GM23338 (cell line): Measurements from ENCODE around the gene WWOX. TPM values are rescaled to one million over a fixed set of nuclear protein-coding genes. Genes with fewer than 3 reads are reported as not detected.

ENCODE experiments used
- ATAC-seq: fragments of 200-7000 bp; cut with Tn5 transposase; 3 replicates; pipeline ENCODE4 v1.9.1; 2020
- DNase-seq: peaks from one replicate; pipeline ENCODE4 v3.0.0-alpha.2; 2015; ENCODE audit warnings: low spot score
- H2AFZ ChIP-seq: fragments of 200-600 bp; sonication (generic); 2 replicates; pipeline ENCODE4 v1.8.0; 2016; ENCODE audit warnings: antibody characterized with exemption, mild to moderate bottlenecking, moderate library complexity
- H3F3A ChIP-seq: fragments of 200-600 bp; sonication (generic); replicated peaks from 2 replicates; pipeline ENCODE4 v1.8.0; 2017; ENCODE audit warnings: antibody characterized with exemption, mixed run types, low read depth
- H3K27ac ChIP-seq: fragments of 200-600 bp; sonication (generic); 2 replicates; pipeline ENCODE4 v1.6.1; 2016; ENCODE audit warnings: low read depth
- H3K27me3 ChIP-seq: fragments of 200-600 bp; sonication (generic); 2 replicates; pipeline ENCODE4 v1.8.0; 2016; ENCODE audit warnings: mild to moderate bottlenecking, mixed run types, moderate library complexity; ENCODE audit not compliant: insufficient read depth
- H3K36me3 ChIP-seq: fragments of 200-600 bp; sonication (generic); 2 replicates; pipeline ENCODE4 v1.8.0; 2016; ENCODE audit warnings: mild to moderate bottlenecking; ENCODE audit not compliant: insufficient read depth
- H3K4me1 ChIP-seq: fragments of 200-600 bp; sonication (generic); 2 replicates; pipeline ENCODE4 v1.8.0; 2016; ENCODE audit warnings: mild to moderate bottlenecking, moderate library complexity; ENCODE audit not compliant: insufficient read depth
- H3K4me2 ChIP-seq: fragments of 200-600 bp; sonication (generic); 2 replicates; pipeline ENCODE4 v1.7.1; 2017; ENCODE audit warnings: mixed run types
- H3K4me3 ChIP-seq: fragments of 200-600 bp; sonication (generic); 2 replicates; pipeline ENCODE4 v1.6.1; 2016; ENCODE audit warnings: mixed run types
- H3K79me2 ChIP-seq: fragments of 200-600 bp; sonication (generic); replicated peaks from 2 replicates; pipeline ENCODE4 v1.8.0; 2017; ENCODE audit warnings: mild to moderate bottlenecking; ENCODE audit not compliant: insufficient read depth
- H3K9me2 ChIP-seq: fragments of 200-600 bp; sonication (generic); 2 replicates; pipeline ENCODE4 v1.8.0; 2017; ENCODE audit not compliant: insufficient read depth
- H4K20me1 ChIP-seq: fragments of 200-600 bp; sonication (generic); replicated peaks from 2 replicates; pipeline ENCODE4 v1.8.0; 2017; ENCODE audit warnings: mild to moderate bottlenecking; ENCODE audit not compliant: insufficient read depth
- H3K27ac Mint-ChIP-seq: 2 replicates; pipeline ENCODE4 v1.8.0; 2020; ENCODE audit warnings: inconsistent platforms, mild to moderate bottlenecking, moderate library complexity, mixed read lengths
- H3K27me3 Mint-ChIP-seq: 3 replicates; pipeline ENCODE4 v1.8.0; 2022; ENCODE audit warnings: low read depth, mild to moderate bottlenecking, moderate library complexity, mixed read lengths, inconsistent platforms; ENCODE audit not compliant: insufficient read depth, poor library complexity
- H3K36me3 Mint-ChIP-seq: 3 replicates; pipeline ENCODE4 v1.8.0; 2021; ENCODE audit warnings: low read depth, mild to moderate bottlenecking, inconsistent platforms, moderate library complexity, mixed read lengths
- H3K4me1 Mint-ChIP-seq: 3 replicates; pipeline ENCODE4 v1.8.0; 2020; ENCODE audit warnings: mild to moderate bottlenecking, inconsistent platforms, mixed read lengths
- H3K4me3 Mint-ChIP-seq: 3 replicates; pipeline ENCODE4 v1.8.0; 2021; ENCODE audit warnings: moderate library complexity, mild to moderate bottlenecking, inconsistent platforms, mixed read lengths
- H3K9me3 Mint-ChIP-seq: 3 replicates; pipeline ENCODE4 v1.8.0; 2020; ENCODE audit warnings: moderate library complexity, mild to moderate bottlenecking, inconsistent platforms, mixed read lengths
- CREB1 ChIP-seq: fragments of 250-450 bp; sonication (Bioruptor Pico); IDR thresholded peaks from 2 replicates; pipeline ENCODE4 v1.5.0; 2020; ENCODE audit warnings: low read depth, mild to moderate bottlenecking, moderate library complexity
- EZH2 ChIP-seq: fragments of 200-600 bp; sonication (generic); IDR thresholded peaks from one replicate; pipeline ENCODE4 v1.8.0; 2017; ENCODE audit warnings: antibody characterized with exemption, mild to moderate bottlenecking, low read depth; ENCODE audit not compliant: unreplicated experiment
- EZH2phosphoT487 ChIP-seq: fragments of 200-600 bp; sonication (generic); IDR thresholded peaks from one replicate; pipeline ENCODE4 v1.8.1; 2018; ENCODE audit warnings: antibody characterized with exemption; ENCODE audit not compliant: unreplicated experiment
- JUNB ChIP-seq: IDR thresholded peaks from one replicate; pipeline ENCODE4 v1.6.1; 2016; ENCODE audit warnings: antibody characterized with exemption; ENCODE audit not compliant: unreplicated experiment
- NANOG ChIP-seq: IDR thresholded peaks from 2 replicates; pipeline ENCODE4 v1.6.1; 2016; ENCODE audit warnings: antibody characterized with exemption, borderline replicate concordance
- POLR2AphosphoS5 ChIP-seq: IDR thresholded peaks from 2 replicates; pipeline ENCODE4 v1.6.1; 2016; ENCODE audit warnings: antibody characterized with exemption, low read depth
- STAT1 ChIP-seq: IDR thresholded peaks from one replicate; pipeline ENCODE4 v1.6.1; 2016; ENCODE audit warnings: antibody characterized with exemption; ENCODE audit not compliant: unreplicated experiment
- ZNF114 ChIP-seq: fragments of 250-450 bp; sonication (Bioruptor Pico); IDR thresholded peaks from 2 replicates; pipeline ENCODE4 v1.5.0; 2020; ENCODE audit warnings: mild to moderate bottlenecking, moderate library complexity
- ZNF331 ChIP-seq: fragments of 250-450 bp; sonication (Bioruptor Pico); IDR thresholded peaks from 2 replicates; pipeline ENCODE4 v1.5.0; 2020; ENCODE audit warnings: low read depth, mild to moderate bottlenecking, moderate library complexity
- polyA plus RNA-seq: library from polyadenylated mRNA; unstranded; fragments of >200 nt; fragmentation: Nextera tagmentation; extraction: Ambion mirVana; gene quantifications from 2 replicates; pipeline ENCODE4 v1.2.1, GENCODE V29; 2016
- total RNA-seq: library from RNA; depleted of rRNA; stranded (reverse); fragments of >200 nt; shearing (Covaris generic); gene quantifications from 2 replicates; pipeline ENCODE4 v1.2.3, GENCODE V29; 2014
- TF ChIP-seq, protein P1 (sequence below): IDR thresholded peaks from one replicate; pipeline ENCODE4 v1.6.1; 2018; ENCODE audit warnings: antibody characterized with exemption; ENCODE audit not compliant: unreplicated experiment
- TF ChIP-seq, protein P2 (sequence below), 2 experiments: fragments of 200-600 bp in 1 of 2; sonication (generic) in 1 of 2; conservative IDR thresholded peaks; 2 replicates each; pipeline versions ENCODE4 v1.5.1 to v1.6.1; 2016 to 2017; ENCODE audit warnings: antibody characterized with exemption in 2 of 2, low read depth in 2 of 2, mild to moderate bottlenecking in 2 of 2, moderate library complexity in 1 of 2

WWOX gene
- total and polyA plus RNA-seq, 2 experiments from 2014 or later = 10.0 to 19.3 TPM

DNA sequence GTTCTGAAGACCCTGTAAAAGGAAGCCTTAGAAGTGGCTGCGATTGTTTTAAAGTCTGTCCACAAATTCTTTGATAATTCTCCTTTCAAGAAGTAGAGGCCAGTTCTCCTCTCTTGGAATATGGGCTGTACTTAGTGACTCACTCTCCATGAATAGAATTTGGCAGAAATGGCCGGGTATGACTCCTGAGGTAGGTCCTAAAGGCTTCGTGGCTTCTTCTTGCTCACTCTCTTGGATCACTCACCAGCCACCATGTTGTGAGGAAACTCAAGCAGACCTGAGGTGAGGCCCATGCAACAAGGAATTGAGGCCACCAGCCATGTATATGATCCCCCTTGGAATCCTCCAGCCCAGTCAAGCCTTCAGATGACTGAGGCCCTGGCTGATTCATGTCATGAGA is 75.8 kb downstream of the WWOX start (continued):
- TF ChIP-seq, protein P1, sequence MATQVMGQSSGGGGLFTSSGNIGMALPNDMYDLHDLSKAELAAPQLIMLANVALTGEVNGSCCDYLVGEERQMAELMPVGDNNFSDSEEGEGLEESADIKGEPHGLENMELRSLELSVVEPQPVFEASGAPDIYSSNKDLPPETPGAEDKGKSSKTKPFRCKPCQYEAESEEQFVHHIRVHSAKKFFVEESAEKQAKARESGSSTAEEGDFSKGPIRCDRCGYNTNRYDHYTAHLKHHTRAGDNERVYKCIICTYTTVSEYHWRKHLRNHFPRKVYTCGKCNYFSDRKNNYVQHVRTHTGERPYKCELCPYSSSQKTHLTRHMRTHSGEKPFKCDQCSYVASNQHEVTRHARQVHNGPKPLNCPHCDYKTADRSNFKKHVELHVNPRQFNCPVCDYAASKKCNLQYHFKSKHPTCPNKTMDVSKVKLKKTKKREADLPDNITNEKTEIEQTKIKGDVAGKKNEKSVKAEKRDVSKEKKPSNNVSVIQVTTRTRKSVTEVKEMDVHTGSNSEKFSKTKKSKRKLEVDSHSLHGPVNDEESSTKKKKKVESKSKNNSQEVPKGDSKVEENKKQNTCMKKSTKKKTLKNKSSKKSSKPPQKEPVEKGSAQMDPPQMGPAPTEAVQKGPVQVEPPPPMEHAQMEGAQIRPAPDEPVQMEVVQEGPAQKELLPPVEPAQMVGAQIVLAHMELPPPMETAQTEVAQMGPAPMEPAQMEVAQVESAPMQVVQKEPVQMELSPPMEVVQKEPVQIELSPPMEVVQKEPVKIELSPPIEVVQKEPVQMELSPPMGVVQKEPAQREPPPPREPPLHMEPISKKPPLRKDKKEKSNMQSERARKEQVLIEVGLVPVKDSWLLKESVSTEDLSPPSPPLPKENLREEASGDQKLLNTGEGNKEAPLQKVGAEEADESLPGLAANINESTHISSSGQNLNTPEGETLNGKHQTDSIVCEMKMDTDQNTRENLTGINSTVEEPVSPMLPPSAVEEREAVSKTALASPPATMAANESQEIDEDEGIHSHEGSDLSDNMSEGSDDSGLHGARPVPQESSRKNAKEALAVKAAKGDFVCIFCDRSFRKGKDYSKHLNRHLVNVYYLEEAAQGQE = no peak
- TF ChIP-seq NANOG (no peak), EZH2phosphoT487 (no peak), JUNB (no peak), ZNF114 (CRISPR knock-in tag) (no peak), STAT1 (no peak), EZH2 (no peak), CREB1 (no peak), ZNF331 (CRISPR knock-in tag) (no peak), POLR2AphosphoS5 (no peak)
- TF ChIP-seq, protein P2, sequence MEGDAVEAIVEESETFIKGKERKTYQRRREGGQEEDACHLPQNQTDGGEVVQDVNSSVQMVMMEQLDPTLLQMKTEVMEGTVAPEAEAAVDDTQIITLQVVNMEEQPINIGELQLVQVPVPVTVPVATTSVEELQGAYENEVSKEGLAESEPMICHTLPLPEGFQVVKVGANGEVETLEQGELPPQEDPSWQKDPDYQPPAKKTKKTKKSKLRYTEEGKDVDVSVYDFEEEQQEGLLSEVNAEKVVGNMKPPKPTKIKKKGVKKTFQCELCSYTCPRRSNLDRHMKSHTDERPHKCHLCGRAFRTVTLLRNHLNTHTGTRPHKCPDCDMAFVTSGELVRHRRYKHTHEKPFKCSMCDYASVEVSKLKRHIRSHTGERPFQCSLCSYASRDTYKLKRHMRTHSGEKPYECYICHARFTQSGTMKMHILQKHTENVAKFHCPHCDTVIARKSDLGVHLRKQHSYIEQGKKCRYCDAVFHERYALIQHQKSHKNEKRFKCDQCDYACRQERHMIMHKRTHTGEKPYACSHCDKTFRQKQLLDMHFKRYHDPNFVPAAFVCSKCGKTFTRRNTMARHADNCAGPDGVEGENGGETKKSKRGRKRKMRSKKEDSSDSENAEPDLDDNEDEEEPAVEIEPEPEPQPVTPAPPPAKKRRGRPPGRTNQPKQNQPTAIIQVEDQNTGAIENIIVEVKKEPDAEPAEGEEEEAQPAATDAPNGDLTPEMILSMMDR (conservative IDR thresholded peaks at IDR 0.05; ENCODE audit: low read depth in 2 of 2) = no peak

DNA sequence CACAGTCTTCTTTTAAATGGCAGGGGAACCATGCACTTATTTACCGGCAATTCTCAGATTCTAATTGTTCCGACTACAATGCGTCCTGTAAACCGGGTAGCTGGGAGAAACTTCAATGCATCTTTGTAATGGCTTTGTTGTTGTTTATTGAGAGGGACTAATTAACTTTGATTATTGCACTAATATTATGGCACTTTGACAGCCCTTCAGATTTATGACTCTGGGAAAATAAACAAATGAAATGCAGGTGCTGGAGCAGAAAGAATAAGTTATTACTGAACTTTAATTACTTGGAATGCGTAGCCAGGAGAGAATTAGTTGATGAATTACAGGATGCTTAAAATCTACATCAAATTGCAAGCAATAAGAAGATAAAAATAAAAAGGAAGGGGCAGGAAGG is 77.0 kb downstream of the WWOX start:
- H2AFZ ChIP-seq = no peak overlapping the region
- TF ChIP-seq POLR2AphosphoS5 = no peak
- TF ChIP-seq, protein P2 (conservative IDR thresholded peaks at IDR 0.05; ENCODE audit: low read depth in 2 of 2) = no peak
- TF ChIP-seq, protein P1 = no peak
- no peak for TF ChIP-seq STAT1
- TF ChIP-seq ZNF331 (CRISPR knock-in tag) = no peak

More for the DNA sequence above, 77.0 kb downstream of the WWOX start:
- Mint-ChIP-seq H3K9me3 (no peaks in the 10 kb centered on the region), H3K4me3 (no peak overlapping the region), H3K36me3 (no peaks in the 10 kb centered on the region), H3K27ac (no peak overlapping the region), H3K4me1 (peaks cover 5% of the 10 kb centered on the region; the same call in 2 of the 3 replicates), H3K27me3 (peaks cover 2% of the 10 kb centered on the region)
- ATAC-seq (no peak), DNase-seq (no peak)
- Histone ChIP-seq H3K4me1 (no peaks in the 10 kb centered on the region), H3K36me3 (no peaks in the 10 kb centered on the region), H3K9me2 (peaks cover 6% of the 10 kb centered on the region; the same call in 1 of the 2 replicates), H3F3A (no peaks in the 10 kb centered on the region), H3K4me2 (no peak overlapping the region), H3K27me3 (no peaks in the 10 kb centered on the region), H4K20me1 (no peaks in the 10 kb centered on the region), H3K27ac (no peak overlapping the region), H3K4me3 (no peak overlapping the region), H3K79me2 (no peaks in the 10 kb centered on the region)
